Lower leg skin (tissue), 4 donors: ENCODE results near the gene MAB21L1. TPM values are rescaled to one million over a fixed set of nuclear protein-coding genes. Genes with fewer than 3 reads are reported as not detected.

Source experiments
- DNase-seq, 2 donors: peaks; one replicate each; pipeline ENCODE4 v3.0.0-alpha.2; 2019; ENCODE audit warnings: low spot score in 2 of 2
- H3K4me3 ChIP-seq: fragments of 200-600 bp; sonication (generic); 2 replicates; pipeline ENCODE4 v1.5.1; 2017; ENCODE audit warnings: mild to moderate bottlenecking, low read depth; ENCODE audit not compliant: poor library complexity, severe bottlenecking
- POLR2A ChIP-seq, 2 donors: fragments of 450-650 bp; IDR thresholded peaks; one replicate each; pipeline ENCODE4 v1.6.1; 2016 to 2017; ENCODE audit warnings: antibody characterized with exemption in 2 of 2, mild to moderate bottlenecking in 1 of 2, moderate library complexity in 1 of 2
- WGBS, 2 donors: methylation state at CpG; one replicate each; pipeline ENCODE4 v1.1.5; 2018; 5-methylcytosine and 5-hydroxymethylcytosine counted together
- intact Hi-C: fragments of 100-400 bp; cut with DNase I; formaldehyde crosslinking; loops from one replicate; pipeline ENCODE4 v1.15.0; 2023; ENCODE audit warnings: low total_unique reads
- total RNA-seq, 4 donors: library from RNA; depleted of rRNA; stranded (reverse); fragments of >200 nt; gene quantifications; one replicate each; pipeline ENCODE4 v1.1.0, GENCODE V29; 2016
- TF ChIP-seq, protein P1 (sequence below), 3 donors: fragments of 450-650 bp; IDR thresholded peaks; one replicate each; pipeline ENCODE4 v1.5.1; 2016; ENCODE audit warnings: antibody characterized with exemption in 3 of 3, mild to moderate bottlenecking in 3 of 3, moderate library complexity in 2 of 3

MAB21L1 gene
- total RNA-seq, 4 donors from 2014 or later, result 0.27 to 0.58 (median 0.32) TPM; not detected in 1

DNA sequence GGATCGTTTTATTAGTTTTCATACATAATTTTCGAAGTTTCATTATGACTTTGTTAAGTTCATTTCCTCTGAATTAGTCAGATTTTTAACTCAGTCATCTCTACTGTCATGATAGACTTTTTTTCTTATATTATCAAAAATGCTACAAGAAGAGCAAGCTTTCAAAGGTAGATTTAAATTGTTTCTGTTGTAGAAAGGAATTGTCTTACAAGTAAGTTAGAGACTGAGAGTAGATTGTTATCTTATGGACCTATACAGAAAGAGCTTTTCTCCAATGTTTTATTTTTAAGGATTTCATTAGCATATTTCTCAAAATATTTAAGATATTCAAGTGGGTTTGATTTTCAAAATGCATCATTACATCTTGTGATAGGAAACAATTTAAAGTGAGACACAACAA, 2.7 kb downstream of the MAB21L1 start:
- 75 to 86% methylated on average over 2 of the region's 2 CpGs for WGBS, 2 donors
- no peak overlapping the region for H3K4me3 ChIP-seq
- intact Hi-C loops, result no loop called here
- no peak for TF ChIP-seq POLR2A (IDR thresholded peaks at IDR 0.05)
- TF ChIP-seq, protein P1, sequence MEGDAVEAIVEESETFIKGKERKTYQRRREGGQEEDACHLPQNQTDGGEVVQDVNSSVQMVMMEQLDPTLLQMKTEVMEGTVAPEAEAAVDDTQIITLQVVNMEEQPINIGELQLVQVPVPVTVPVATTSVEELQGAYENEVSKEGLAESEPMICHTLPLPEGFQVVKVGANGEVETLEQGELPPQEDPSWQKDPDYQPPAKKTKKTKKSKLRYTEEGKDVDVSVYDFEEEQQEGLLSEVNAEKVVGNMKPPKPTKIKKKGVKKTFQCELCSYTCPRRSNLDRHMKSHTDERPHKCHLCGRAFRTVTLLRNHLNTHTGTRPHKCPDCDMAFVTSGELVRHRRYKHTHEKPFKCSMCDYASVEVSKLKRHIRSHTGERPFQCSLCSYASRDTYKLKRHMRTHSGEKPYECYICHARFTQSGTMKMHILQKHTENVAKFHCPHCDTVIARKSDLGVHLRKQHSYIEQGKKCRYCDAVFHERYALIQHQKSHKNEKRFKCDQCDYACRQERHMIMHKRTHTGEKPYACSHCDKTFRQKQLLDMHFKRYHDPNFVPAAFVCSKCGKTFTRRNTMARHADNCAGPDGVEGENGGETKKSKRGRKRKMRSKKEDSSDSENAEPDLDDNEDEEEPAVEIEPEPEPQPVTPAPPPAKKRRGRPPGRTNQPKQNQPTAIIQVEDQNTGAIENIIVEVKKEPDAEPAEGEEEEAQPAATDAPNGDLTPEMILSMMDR (IDR thresholded peaks at IDR 0.05), result no peak
- no peak for DNase-seq

DNA sequence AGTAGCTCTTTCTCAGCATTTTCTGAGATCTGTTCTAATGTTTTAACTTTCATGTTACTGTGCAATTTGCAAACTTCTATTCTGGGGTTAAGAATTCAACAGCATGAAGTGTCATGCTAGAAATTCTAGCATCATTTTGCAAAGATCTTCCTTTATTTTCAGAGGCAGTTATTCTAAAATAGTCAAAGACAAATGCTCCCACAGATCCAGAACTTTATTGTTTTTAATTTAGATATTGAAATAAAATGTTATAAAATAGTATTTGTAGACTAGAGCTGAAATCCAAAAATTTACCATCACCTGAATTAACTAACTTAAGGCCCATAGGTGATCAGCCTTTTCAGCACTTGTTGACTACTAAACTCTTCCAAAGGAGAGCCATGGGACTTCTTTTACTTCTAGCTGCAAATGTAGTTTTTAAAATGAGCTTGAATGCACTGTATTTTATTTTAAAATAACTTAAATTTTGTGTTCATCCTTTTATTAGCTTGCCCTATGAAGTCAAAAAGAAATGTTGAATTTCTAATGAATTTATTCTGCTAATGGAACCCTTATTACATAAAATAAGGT, 3.2 kb downstream of the MAB21L1 start:
- DNase-seq, result no peak
- H3K4me3 ChIP-seq, result no peak overlapping the region
- intact Hi-C loops, result no loop called here
- no peak for TF ChIP-seq POLR2A (IDR thresholded peaks at IDR 0.05)
- TF ChIP-seq, protein P1 (IDR thresholded peaks at IDR 0.05), result no peak

DNA sequence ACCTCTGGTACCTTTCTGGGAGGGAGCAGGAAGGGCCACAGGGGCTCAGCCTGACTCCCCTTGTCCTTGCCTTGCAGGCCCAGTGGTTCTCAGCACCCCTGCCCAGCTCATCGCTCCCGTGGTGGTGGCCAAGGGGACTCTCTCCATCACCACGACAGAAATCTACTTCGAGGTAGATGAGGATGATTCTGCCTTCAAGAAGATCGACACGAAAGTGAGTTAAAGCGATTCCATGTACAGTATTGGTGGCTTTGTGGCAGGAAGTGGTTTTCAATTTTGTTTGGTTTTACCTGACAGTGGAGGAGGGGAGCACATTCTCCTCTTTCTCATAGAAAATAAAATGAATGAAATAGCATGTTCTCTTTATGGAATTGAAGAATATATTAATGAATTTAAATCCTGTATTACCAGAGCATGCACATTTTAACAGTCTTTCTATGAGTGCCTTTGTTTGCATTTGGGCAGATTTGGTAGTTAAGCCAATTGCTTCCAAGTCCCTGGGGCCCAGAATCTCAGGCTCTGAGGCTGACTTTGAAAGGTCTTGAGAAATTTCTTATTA, 4.1 kb downstream of the MAB21L1 start:
- no peak overlapping the region for H3K4me3 ChIP-seq
- no peak for TF ChIP-seq POLR2A (IDR thresholded peaks at IDR 0.05)
- TF ChIP-seq, protein P1 (IDR thresholded peaks at IDR 0.05), result no peak
- intact Hi-C loops, result no loop called here
- 81 to 91% methylated on average over 7 of the region's 7 CpGs for WGBS, 2 donors
- no peak for DNase-seq

DNA sequence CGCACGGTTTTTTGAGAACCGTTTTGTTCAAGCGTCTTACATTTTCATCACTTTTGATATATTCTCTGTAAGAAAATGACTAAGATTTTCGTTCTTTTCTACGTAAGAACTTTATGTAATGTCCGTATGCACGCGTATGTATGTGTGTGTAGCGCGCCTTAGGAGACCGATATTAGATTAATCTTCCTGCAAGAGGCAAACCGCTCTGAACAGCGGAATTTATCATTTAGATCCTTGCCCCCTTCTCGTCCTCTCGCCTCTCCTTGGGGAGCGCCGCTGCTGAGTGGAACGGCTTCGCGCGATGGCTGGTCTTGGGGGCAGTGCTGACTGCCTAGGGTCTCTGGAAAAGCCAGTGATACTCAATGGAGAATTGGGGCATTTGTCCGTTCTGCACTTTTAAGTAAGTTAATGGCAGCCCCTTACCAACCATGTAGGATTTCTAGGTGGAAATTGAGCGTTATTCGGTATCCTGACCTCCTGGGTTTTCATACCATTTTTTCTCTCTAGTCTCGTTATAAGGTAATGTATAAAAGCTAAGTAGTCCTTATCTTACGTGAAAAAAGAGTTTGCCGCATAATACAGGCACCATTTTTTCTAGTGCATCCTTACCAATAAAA, 4.7 kb downstream of the MAB21L1 start:
- TF ChIP-seq, protein P1 (IDR thresholded peaks at IDR 0.05), result no peak
- no peak for TF ChIP-seq POLR2A (IDR thresholded peaks at IDR 0.05)
- 73 to 75% methylated on average over 28 of the region's 28 CpGs for WGBS, 2 donors
- no peak overlapping the region for H3K4me3 ChIP-seq

DNA sequence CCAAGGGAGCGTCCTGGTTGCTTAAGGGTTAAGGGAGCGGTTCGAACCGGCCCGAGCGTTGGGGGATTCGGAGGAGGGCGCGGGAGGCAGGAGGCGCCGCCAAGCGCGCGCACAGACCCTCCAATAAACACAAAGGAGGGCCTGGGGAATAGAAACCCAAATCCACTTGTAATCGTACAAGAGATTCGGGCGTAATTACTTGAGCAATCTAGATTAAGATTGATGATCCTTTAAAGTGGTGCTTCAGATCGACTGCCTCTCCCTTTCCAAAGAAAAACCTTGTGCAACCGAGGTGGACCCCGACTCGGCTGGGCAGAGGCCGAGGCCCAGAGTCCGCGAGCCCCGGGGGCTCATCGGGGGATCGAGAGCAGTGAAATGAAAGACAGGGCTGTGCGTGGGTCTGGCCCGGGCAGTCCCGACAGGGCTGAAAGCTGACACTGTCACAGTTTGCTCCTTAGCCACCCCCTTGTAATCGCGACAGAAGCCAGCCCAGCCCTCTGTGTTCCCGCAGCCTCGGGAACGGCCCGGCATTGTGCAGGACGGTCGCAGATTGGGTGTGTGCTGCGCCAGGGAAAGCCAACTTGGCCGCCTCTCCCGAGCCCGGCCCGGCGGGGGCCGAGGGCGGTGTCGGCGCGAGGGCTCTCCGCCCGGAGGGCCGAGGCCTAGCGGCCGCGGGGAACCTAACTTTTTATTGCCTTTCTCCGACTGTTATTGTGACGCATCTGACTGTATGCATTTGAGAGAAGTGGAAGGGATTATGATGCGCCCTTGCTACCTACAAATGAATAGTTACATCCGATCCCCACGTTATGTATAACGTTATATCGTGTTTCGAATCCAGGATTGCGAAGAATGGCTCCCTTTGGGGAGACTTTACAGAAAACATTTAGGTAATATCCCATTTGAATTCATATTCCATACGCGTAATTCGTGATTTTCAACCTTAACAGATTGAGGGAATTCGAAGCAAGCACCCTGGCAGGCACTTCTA, 5.5 kb downstream of the MAB21L1 start:
- 28 to 31% methylated on average over 57 to 59 of the region's 68 CpGs for WGBS, 2 donors
- DNase-seq, result no peak
- no peak overlapping the region for H3K4me3 ChIP-seq
- no peak for TF ChIP-seq POLR2A (IDR thresholded peaks at IDR 0.05)
- TF ChIP-seq, protein P1 (IDR thresholded peaks at IDR 0.05), result no peak
- intact Hi-C loops, result no loop called here

More for the DNA sequence above, 4.7 kb downstream of the MAB21L1 start:
- intact Hi-C loops, result no loop called here
- no peak for DNase-seq
